ENCODE results near the gene UNKL.

- TF ChIP-seq EZH2 (IDR thresholded peaks at IDR 0.05; ENCODE audit: insufficient read depth, poor library complexity, severe bottlenecking) (no peak), EZH2phosphoT487 (IDR thresholded peaks at IDR 0.05; ENCODE audit: insufficient read depth, low read depth) (no peak)
Measured at GRCh38 chr16:1324286-1324826, 90.1 kb downstream of the UNKL start.

All from GM23248 (cell line).